Central memory CD8-positive, alpha-beta T cell (primary cell): ENCODE measurements around the gene EFEMP2.

Experiments used
- ATAC-seq: fragments of 150-1000 bp; cut with Tn5 transposase; replicated peaks from 2 replicates; pipeline ENCODE4 v1.10.0; 2022; ENCODE audit warnings: mild to moderate bottlenecking, moderate FRiP score, moderate number of reproducible peaks; ENCODE audit not compliant: poor library complexity, severe bottlenecking; ENCODE audit errors: extremely low read depth
- DNase-seq, 2 donors: peaks; one replicate each; pipeline ENCODE4 v3.0.0; 2021; ENCODE audit warnings: low spot score in 2 of 2
- H3K27ac Mint-ChIP-seq: one replicate; pipeline ENCODE4 v1.8.0; 2022; ENCODE audit warnings: low read depth, mild to moderate bottlenecking, moderate library complexity, mixed read lengths
- H3K27me3 Mint-ChIP-seq: one replicate; pipeline ENCODE4 v1.8.0; 2022; ENCODE audit warnings: mixed read lengths
- H3K36me3 Mint-ChIP-seq: one replicate; pipeline ENCODE4 v1.8.0; 2022; ENCODE audit warnings: mild to moderate bottlenecking, moderate library complexity, mixed read lengths; ENCODE audit not compliant: insufficient read depth
- H3K4me1 Mint-ChIP-seq: one replicate; pipeline ENCODE4 v1.8.0; 2022; ENCODE audit warnings: mixed read lengths
- H3K4me3 Mint-ChIP-seq: one replicate; pipeline ENCODE4 v1.8.0; 2022; ENCODE audit warnings: mild to moderate bottlenecking, moderate library complexity, mixed read lengths
- H3K9me3 Mint-ChIP-seq: one replicate; pipeline ENCODE4 v1.8.0; 2022; ENCODE audit warnings: mixed read lengths

Gene EFEMP2

DNA sequence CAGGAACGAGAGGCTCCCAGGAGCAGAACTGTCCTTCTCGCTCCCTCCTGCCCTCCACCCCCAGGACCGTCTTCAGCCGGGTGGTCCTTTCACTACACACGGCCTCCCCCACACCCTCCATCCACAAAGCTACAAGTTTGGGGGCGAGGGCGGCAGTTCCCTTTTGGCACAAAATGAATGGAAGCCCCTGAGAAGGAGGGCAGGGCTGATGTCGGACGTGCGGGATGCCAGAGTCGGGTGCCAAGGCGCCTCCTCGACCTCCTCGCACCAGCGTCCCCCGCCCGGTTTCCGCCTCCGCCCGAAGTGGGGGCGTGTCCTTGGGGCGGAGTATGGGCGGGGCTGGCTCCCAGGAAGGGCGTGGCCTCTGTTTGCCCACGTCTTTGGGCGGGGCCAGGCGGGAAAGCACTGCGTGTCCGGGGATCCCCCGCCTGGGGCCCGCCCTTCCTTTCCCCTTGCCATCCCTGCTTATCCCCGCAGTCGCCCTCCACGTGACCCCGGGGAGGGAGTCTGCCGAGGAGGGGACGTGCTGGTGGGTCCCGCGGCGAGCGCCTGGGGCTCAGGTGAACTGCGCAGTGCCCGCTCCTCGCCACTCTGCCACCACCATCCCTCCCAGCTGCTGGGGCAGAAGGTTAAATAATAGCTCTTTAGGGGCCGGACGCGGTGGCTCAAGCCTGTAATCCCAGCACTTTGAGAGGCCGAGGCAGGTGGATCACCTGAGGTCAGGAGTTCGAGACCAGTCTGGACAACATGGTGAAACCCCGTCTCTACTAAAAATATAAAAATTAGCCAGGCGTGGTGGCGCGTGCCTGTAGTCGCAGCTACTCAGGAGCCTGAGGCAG, 937 bp upstream of the EFEMP2 start:
- Mint-ChIP-seq H3K9me3 (no peaks in the 10 kb centered on the region), H3K27me3 (no peaks in the 10 kb centered on the region), H3K4me1 (peaks cover 33% of the 10 kb centered on the region), H3K27ac (peak overlapping the region; percentile 91), H3K4me3 (peak overlapping the region; percentile 86), H3K36me3 (peaks cover 6% of the 10 kb centered on the region)
- ATAC-seq (peak; percentile 86), DNase-seq (peak; percentile 97 to 98)

DNA sequence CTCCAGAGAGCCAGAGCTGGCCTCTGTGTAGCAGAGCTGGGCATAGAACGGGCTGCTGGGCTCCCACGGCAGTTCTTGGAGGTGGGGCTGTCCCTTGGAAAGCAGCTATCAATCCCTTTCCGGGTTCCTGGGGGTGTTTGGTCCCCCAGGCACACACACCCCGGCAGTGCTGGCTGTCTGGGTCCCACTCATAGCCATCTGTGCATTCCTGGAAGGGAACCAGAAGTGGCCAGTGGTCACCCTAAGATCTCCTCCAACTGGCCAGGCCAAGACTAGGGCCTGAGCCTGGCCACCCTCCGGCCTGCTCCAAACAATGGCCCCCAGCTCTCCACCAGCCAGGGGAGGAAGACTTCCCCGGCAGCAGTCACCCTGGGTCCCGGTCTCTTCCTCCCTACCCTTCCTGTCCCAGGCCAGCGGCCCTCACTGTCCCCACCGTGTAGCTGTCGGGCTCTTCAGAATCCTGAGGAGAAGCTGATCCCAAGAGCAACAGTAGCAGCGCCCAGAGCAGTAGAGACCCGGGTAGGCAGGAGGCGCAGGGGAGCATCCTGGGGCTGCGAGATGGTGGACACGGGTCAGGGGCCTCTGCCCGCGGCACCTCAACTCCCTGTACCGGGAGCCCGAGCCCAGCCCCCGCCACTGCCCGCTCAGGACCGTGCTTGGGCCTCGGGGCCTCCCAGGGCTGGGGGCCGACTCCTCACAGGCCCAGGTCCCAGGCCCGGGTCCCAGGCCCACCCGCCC, 620 bp downstream of the EFEMP2 start:
- Mint-ChIP-seq H3K9me3 (no peaks in the 10 kb centered on the region), H3K36me3 (peaks cover 12% of the 10 kb centered on the region), H3K4me3 (peak overlapping the region; percentile 49), H3K27ac (peak overlapping the region; percentile 64), H3K4me1 (peaks cover 32% of the 10 kb centered on the region), H3K27me3 (no peaks in the 10 kb centered on the region)
- DNase-seq (no peak), ATAC-seq (no peak)

DNA sequence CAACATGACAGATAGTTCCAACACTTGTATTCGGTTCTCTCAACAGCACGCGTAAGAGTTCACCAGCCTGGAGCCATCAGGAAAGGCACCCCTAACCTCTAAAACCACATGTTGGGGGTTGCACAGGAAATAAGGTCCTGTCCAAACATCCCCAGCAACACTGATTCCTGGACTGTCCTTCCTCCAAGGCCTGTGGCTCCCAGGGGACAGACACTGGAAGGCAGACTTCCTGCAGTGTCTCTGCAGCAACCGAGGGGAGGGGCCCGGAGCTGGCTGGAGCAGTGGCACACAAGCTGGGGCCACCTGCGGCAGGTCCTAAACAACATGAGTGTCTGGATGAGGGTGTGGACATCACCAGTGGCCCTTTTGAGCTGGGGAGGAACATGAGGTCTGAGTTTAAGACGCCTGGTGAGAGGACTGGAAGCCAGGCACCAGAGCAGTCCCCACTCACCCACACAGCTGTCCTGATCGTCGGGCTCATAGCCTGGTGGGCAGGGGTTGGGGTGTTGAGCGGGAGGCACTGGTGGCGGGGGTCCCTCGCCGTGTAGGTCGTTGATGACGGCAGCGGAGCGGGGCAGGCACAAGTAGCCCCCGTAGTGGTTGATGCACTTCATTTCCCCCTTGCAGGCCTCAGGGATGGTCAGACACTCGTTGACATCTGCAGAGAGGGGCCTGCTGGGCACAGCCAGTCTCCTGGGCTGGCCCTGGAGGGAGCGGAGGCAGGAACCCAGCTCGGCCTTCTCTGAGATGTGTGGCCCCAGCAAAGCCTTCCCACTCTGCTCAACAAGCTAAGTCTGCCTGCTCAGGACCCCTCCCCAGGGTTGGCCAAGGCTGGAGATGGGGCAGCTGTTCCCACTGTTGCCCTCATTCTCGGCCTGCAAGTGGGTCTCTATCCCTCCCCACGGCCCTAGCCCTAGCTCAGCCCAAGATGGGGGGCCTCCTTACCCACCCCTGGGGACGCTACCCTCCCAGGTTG, 1.6 kb downstream of the EFEMP2 start:
- H3K9me3 Mint-ChIP-seq, result no peaks in the 10 kb centered on the region
- DNase-seq (no peak), ATAC-seq (no peak)
- H3K27me3 Mint-ChIP-seq, result no peaks in the 10 kb centered on the region
- peaks cover 15% of the 10 kb centered on the region for H3K36me3 Mint-ChIP-seq
- H3K4me3 Mint-ChIP-seq, result peak overlapping the region; percentile 49
- no peak overlapping the region for H3K27ac Mint-ChIP-seq
- H3K4me1 Mint-ChIP-seq, result peaks cover 35% of the 10 kb centered on the region

- H3K27ac Mint-ChIP-seq, result no peak overlapping the region
- ATAC-seq (no peak), DNase-seq (no peak)
- H3K4me1 Mint-ChIP-seq, result peaks cover 35% of the 10 kb centered on the region
- no peaks in the 10 kb centered on the region for H3K9me3 Mint-ChIP-seq
- no peaks in the 10 kb centered on the region for H3K27me3 Mint-ChIP-seq
- peaks cover 17% of the 10 kb centered on the region for H3K36me3 Mint-ChIP-seq
- no peak overlapping the region for H3K4me3 Mint-ChIP-seq
These were observed 2.3 kb downstream of the EFEMP2 start for GRCh38 chr11:65870307-65870658.

DNA sequence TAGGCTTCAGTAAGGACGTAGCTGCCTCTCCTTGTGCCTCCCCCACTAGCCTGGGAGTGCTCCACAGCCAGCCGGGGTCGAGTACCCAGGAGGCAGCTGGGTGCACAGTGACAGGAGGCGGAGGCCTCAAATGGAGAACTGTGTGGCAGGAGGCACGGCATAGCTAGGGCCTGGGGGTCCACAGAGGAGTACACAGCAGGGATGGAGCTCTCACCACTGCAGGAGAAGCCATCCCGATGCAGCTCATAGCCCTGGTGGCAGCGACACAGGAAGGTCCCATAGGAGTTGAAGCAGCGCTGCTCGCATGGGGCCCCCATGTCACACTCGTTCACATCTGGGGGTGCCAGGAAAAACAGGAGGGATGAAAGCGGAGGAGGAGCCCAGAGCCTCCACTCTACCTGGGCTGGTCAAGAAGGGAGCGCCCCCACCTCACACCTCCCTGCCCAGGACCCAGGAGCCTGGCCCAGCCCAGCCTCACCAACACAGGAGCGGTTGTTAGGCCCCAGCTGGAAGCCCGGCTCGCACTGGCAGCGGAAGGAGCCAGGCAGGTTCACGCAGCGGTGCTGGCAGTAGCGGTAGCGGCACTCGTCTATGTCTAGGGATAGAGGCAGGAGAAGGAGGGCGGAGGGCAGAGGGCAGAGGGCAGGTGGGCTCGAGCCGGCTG, 2.8 kb downstream of the EFEMP2 start:
- Mint-ChIP-seq H3K9me3 (no peaks in the 10 kb centered on the region), H3K27me3 (no peaks in the 10 kb centered on the region), H3K4me1 (peaks cover 35% of the 10 kb centered on the region), H3K27ac (no peak overlapping the region), H3K4me3 (peak overlapping the region; percentile 16), H3K36me3 (peaks cover 20% of the 10 kb centered on the region)
- no peak for DNase-seq
- no peak for ATAC-seq

DNA sequence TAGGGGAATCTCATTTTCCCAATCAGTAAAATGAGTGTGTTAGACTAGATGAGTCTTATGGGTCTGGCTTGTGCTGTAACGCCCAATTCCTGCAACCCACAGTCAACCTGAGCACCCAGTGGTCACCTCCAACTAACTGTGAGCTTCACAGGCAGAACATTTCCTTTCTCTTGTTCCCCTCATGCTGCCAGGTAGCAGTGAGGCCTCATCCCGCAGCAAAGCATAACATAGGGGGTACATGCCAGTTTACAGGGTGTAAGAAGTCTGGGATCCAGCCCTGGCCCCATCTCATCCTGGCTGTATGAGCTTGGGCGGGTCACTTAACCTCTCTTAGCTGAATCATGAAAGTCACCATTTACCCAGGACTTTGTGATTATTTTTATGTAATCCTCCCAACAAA, 3.7 kb downstream of the EFEMP2 start:
- ATAC-seq, result no peak

DNA sequence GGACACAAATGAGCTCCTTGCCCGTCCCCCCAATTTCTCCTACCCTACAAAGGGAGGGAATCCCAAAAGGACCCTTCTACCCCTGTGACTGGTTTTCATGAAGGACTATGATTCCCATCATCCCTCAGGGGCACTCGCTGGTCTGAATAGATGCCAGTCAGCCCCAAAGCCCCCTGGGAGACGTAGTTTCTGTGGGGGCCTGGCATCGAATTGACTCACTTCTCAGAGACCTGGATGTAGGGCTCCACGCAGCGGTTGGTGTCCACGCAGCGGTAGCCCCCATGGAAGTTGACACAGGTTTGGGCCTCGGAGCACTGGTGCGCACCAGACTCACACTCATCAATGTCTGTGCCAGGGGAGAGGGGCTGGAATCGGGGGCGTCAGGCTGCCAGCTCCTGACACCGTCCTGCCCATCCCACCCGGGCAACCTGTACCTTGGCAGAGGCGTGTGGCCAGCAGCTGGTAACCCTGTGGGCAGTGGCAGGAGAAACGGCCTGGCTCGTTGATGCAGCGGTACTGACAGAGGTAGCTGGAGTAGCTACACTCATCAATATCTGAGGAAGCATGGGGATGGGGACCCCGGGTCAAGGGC, 4.4 kb downstream of the EFEMP2 start:
- H3K4me1 Mint-ChIP-seq, result peaks cover 32% of the 10 kb centered on the region
- ATAC-seq (peak; percentile 45), DNase-seq (no peak)
- no peaks in the 10 kb centered on the region for H3K9me3 Mint-ChIP-seq
- no peak overlapping the region for H3K4me3 Mint-ChIP-seq
- H3K27ac Mint-ChIP-seq, result no peak overlapping the region
- no peaks in the 10 kb centered on the region for H3K27me3 Mint-ChIP-seq
- H3K36me3 Mint-ChIP-seq, result peaks cover 23% of the 10 kb centered on the region

More for the DNA sequence above, 3.7 kb downstream of the EFEMP2 start:
- H3K4me1 Mint-ChIP-seq, result peaks cover 35% of the 10 kb centered on the region
- no peak overlapping the region for H3K4me3 Mint-ChIP-seq
- peaks cover 24% of the 10 kb centered on the region for H3K36me3 Mint-ChIP-seq
- H3K27me3 Mint-ChIP-seq, result no peaks in the 10 kb centered on the region
- no peaks in the 10 kb centered on the region for H3K9me3 Mint-ChIP-seq
- no peak for DNase-seq
- no peak overlapping the region for H3K27ac Mint-ChIP-seq

- no peak overlapping the region for H3K4me3 Mint-ChIP-seq
- H3K36me3 Mint-ChIP-seq, result peaks cover 21% of the 10 kb centered on the region
- H3K27me3 Mint-ChIP-seq, result no peaks in the 10 kb centered on the region
- no peak for DNase-seq
- H3K4me1 Mint-ChIP-seq, result peaks cover 35% of the 10 kb centered on the region
- no peaks in the 10 kb centered on the region for H3K9me3 Mint-ChIP-seq
- ATAC-seq, result no peak
- no peak overlapping the region for H3K27ac Mint-ChIP-seq
These were observed 5.1 kb downstream of the EFEMP2 start for GRCh38 chr11:65867284-65868071.

GRCh38 chr11:65866509-65867283, 5.9 kb downstream of the EFEMP2 start:
- DNase-seq (no peak), ATAC-seq (no peak)
- no peak overlapping the region for H3K27ac Mint-ChIP-seq
- H3K4me1 Mint-ChIP-seq, result peaks cover 38% of the 10 kb centered on the region
- no peak overlapping the region for H3K4me3 Mint-ChIP-seq
- peaks cover 26% of the 10 kb centered on the region for H3K36me3 Mint-ChIP-seq
- H3K9me3 Mint-ChIP-seq, result no peaks in the 10 kb centered on the region
- no peaks in the 10 kb centered on the region for H3K27me3 Mint-ChIP-seq

- Mint-ChIP-seq H3K27ac (no peak overlapping the region), H3K36me3 (peaks cover 29% of the 10 kb centered on the region), H3K4me1 (peaks cover 41% of the 10 kb centered on the region), H3K4me3 (no peak overlapping the region), H3K9me3 (no peaks in the 10 kb centered on the region), H3K27me3 (no peaks in the 10 kb centered on the region)
- DNase-seq, result no peak
- ATAC-seq, result no peak
These were observed 6.9 kb downstream of the EFEMP2 start for GRCh38 chr11:65865550-65866172.
